HG02588 (cell line): ENCODE results near the gene SNAI3.

Experiments used
- ATAC-seq: cut with Tn5 transposase; IDR thresholded peaks from one replicate; pipeline ENCODE4 v1.9.1; 2021; ENCODE audit warnings: mild to moderate bottlenecking, moderate library complexity; ENCODE audit not compliant: unreplicated experiment

Gene SNAI3

DNA sequence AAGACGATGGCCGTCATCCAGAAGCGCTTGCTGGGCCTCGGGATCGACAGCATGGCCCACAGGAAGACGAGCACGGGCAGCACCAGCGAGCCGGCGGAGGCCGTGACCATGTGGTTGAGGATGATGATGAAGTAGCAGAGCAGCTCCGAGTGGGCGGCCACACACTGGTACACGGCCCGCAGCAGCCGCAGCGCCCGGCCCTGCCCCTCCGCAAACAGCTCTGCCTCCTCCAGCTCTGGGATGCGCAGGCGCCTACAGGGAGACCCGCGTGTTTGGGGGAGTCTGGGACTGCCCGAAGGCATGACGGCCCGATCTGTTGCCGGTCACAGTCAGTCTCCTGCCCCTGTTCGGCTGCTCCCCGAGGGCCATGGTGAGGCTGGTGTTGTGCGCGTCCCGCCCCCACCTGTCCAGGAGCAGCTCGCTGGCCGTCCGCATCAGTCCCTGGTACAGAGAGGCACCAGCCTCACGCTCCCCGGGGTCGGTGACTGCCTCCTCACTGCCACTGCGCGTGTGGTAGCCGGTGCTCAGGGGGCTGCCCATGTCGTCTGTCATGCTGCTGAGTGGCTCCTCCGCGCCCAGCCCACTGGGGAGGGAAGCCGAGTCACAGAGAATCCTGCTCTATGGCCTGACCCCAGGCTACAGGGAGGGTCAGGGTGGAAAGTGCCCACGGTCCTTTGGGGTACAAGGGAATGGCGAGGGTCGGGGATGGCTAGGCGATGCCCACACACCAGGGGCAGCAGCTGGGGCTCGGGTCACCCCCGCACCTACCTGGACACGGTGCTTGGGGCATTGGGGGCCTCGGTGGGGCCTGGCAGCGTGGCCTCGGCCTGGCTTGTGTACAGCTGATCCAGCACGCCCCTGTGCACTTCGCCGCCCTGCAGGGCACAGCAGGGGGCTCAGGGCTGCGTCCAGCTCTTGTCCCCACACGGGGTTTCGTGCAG, 35.8 kb upstream of the SNAI3 start:
- ATAC-seq: no peak

GRCh38 chr16:88721236-88721635, 34.9 kb upstream of the SNAI3 start:
- no peak for ATAC-seq

DNA sequence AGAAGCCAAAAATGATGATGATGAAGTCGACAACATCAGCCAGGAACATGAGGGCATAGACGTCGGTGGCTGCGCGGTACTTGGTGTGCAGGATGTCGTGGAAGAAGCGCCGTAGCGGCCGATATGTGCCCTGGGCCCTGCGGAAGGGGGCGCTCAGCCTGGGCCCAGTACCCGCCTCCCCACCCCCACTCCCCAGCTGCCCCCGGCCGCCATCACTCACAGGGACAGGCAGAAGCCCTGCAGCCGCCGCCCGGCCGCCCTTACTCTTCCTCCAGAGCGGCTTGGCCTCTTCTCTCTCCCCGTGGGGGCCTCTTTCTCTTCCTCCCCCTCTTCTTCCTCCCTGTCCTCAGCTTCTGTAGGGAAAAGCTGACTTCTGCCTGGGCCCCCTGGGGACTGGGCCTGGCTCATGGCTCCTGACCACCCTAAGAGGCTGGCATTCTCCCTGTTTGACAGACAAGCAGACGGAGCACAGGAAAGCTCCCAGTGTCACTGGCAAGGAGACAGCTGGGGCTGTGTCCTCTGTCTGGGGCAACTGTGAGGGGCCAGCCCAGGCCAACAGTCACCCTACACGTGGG, 34.2 kb upstream of the SNAI3 start:
- no peak for ATAC-seq

GRCh38 chr16:88719933-88720296, 33.6 kb upstream of the SNAI3 start:
- no peak for ATAC-seq

GRCh38 chr16:88719267-88719932, 33.1 kb upstream of the SNAI3 start:
- ATAC-seq: no peak

GRCh38 chr16:88718178-88718577, 31.9 kb upstream of the SNAI3 start:
- no peak for ATAC-seq

DNA sequence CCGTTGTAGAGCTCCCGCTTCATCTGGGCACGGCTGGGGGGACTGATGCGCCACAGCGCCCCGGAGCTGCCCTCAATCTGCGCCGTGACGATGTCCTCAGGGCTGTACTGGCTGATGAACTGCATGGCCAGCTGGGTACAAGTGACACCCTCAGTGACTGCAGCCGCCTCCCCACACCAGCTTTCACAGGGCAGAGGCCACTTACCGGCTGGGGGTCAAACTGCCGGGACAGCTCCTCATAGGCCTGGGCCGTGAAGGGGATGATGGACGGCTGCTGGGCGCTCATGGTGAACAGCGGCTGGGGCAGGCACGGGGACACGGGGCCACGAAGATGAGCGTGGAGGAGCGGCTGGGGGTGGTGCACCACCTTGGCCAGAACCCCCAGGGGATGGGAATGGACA, 30.3 kb upstream of the SNAI3 start:
- ATAC-seq: no peak

DNA sequence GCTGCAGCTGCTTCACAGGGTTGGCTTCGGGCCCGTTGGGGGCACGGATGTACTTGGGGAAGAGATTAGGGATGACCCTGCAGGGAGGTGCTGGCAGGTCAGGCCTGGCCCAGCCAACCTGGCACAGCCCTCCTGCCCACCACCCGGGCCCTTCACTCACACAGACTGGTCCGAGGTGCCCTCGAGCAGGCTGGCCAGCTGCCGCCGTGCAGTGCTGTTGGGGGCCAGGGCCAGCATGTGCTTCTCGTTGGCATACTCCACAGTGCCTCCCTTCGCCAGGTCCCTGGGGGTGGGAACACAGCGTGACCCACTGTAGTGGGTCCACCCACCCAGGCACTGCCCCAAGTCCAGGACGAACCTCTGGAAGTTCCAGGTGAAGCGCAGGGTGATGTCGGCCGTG, 29.9 kb upstream of the SNAI3 start:
- ATAC-seq: no peak

GRCh38 chr16:88715312-88716190, 29.2 kb upstream of the SNAI3 start:
- no peak for ATAC-seq

DNA sequence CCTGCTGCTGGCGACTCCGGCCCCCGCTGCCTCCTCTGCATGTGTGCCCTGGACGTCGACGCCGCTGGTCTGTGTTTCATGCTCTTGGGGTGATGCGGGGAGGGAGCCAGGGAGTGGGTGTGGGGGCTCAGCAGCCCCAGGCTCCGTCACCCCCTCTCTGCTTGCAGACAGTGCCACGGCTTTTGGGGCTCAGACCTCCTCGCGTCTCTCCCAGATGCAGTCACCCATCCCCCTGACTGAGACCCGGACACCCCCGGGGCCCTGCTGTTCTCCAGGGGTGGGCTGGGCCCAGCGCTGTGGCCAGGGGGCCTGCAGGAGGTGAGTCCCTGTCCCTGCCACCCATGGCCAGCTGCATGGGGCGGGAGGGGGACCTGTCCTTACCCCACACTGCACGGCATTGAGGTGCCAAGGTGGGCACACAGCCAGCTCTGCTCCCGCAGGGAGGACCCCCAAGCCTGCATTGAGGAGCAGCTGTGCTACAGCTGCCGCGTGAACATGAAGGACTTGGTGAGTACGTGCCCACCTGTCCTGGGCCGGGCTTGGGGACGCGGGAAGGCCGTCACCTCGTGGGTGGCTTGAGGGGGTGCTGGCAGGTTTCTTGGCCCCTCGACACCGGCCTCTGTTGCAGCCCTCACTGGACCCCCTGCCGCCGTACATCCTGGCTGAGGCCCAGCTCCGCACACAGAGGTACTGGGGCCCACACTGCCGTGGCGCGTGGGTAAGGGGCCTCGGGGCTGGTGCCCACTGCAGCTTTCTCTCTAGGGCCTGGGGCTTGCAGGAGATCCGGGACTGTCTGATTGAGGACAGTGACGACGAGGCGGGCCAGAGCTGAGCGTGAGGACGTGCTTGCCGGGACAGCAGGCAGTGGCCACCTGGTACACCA, 28.4 kb upstream of the SNAI3 start:
- ATAC-seq: no peak

DNA sequence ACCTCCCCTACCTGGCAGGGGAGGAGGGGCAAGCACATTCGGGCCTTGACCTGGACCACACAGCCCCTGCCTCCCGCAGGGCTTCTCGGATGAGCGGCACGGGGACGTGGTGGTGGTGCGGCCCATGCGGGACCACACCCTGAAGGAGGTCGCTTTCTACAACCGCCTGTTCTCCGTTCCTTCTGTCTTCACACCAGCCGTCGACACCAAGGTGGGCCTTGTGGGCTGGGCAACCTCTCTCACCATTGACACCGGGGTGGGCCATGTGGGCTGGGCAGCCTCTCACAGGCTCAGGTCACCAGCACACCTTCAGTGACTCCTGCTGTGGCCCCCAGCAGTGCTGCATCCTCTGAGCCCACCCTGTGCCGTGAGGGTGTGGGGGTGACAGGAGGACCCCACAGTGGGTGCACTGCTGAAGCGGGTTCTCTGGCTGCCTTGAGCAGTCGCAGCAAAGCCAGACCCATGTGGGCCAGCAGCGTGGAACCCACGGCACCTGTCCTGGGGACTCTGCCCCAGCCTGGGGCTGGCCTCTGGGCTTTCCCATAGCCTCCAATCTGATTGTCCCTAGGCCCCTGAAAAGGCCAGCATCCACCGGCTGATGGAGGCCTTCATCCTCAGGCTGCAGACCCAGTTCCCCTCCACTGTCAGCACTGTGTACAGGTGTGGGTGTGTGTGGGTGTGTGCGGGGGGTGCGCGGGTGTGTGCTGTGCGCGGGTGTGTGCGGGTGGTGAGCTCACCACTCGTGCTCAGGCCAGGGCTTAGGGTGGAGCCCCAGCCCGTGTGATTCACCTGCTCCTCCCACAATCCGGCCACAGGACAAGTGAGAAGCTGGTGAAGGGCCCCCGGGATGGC, 27.5 kb upstream of the SNAI3 start:
- ATAC-seq: no peak

DNA sequence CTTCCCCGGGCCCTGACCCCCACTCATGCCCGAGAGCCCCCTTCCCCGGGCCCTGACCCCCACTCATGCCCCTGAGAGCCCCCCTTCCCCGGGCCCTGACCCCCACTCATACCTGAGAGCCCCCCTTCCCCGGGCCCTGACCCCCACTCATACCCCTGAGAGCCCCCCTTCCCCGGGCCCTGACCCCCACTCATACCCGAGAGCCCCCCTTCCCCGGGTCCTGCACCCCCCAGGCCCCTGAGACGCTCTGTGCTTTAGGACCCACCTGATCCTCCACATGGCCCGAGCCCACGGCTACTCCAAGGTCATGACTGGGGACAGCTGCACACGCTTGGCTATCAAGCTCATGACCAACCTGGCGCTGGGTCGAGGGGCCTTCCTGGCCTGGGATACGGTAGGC, 26.7 kb upstream of the SNAI3 start:
- no peak for ATAC-seq

DNA sequence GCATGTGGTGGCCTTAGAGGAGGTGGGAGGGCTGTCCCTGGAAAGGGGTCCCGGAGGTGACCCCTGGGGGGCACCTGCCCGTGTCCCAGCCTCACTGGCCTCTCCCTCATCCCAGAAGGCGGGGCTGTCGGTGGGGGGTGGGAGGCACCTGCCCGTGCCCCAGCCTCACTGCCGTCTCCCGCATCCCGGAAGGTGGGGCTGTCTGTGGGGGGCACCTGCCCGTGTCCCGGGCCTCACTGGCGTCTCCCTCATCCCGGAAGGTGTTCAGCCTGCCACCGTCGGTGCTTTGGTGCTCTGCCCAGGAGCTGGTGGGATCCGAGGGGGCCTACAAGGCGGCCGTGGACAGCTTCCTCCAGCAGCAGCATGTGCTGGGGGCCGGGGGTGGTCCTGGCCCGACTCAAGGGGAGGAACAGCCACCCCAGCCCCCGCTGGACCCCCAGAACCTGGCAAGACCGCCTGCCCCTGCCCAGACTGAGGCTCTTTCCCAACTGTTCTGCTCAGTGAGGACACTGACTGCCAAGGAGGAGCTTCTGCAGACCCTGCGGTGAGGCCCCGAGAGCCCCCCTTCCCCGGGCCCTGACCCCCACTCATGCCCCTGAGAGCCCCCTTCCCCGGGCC, 26.2 kb upstream of the SNAI3 start:
- ATAC-seq: no peak

- ATAC-seq: no peak
Measured at GRCh38 chr16:88711750-88712340, 25.5 kb upstream of the SNAI3 start.

DNA sequence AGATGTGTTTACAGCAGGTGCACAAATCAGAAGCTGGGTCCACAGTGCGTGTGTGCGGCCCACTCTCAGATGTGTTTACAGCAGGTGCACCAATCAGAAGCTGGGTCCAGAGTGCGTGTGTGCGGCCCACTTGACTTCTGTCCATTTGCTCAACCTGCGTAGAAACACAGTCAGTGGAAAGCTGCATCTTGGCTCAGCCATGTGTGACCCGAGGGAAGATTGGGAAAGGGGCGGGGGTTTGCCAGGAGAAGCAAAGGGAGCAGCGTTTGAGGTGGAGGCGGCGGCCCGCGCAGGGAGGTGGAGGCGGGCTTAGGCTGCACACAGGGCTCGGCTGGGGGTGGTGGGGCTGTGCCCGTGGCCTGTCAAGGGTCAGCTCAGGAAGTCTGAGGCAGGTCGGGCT, 24.2 kb upstream of the SNAI3 start:
- ATAC-seq: no peak

DNA sequence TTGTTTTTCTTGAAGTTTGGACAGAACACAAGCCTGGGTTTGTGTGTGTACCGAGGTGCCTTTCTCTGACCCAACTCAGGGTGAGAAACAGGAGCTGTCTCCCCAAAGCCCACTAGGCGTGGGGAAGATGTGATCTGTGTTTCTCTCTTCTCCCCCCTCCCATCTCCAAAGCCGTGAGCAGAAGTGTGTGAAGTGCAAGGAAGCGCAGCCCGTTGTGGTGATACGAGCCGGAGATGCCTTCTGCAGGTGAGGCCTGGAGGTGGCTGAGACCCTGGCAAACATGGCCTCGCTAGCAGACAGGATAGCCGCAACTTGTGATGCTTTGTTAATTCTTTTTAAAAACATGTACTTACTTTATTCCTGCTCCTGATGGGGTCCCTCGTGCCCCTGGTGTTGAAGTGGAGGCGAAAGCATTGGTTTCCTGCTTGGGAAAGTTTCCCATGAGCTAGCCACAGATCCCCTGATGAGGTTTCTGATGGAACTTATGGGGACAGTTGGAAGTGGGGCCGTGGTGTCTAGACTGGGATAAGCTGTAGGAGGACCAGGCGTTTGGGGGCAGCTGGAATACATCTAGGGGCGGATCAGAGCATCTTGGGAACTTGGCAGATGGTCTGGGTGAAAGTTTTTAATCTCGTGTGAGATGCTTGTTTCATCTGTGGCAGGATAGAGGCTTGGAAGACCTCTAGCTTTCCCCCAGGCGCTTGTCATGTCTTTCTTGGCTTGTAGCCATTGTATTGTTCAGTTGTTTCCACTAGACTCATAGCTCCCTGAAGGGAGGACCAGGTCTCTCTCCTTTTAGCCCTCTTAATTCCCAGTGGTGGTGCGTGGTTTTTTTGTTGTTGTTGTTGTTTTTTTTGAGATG, 20.9 kb upstream of the SNAI3 start:
- ATAC-seq: no peak

DNA sequence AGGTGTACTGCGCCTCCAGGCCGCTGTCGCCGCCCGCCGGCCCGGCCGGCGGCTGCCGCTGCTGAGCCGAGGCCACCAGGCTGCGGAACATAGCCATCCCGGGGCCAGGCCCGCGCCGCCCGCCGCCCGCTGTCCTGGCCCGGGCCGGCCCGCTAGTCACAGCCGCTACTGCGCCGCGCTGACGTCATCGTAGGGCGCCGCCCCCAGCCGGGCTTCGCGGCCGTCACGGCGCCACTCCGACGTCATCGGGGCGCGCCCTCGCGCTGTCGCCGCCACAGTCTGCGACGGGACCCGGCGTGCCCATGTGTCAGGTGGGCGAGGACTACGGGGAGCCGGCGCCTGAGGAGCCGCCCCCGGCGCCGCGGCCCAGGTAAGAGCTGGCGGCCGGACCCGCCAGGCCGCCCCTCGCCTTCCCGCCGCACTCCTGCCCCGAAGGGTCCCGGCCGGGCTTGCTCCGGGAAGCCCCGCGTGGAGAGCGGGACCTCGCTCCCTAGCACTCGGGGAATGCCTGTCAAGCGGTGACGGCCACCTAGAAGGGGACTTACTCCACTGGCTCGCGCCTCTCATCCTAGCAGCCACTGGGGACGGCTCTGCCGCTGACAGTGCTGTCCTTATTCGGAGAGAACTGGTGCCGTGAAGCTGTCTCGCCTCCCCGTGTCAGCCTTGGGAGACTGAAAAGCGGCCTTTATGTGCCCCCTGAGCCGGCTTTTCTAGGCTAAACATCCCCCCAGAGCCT, 20.1 kb upstream of the SNAI3 start, which contains the start of the genes CTU2 and RNF166:
Gene CTU2 (plus strand): TSS at position 275 of the 736 bp plus-strand sequence. CDS start 28 bp downstream, at position 303.
Gene RNF166 (minus strand): TSS at position 180 of the 736 bp plus-strand sequence. CDS start 83 bp downstream, at position 97.
- ATAC-seq: peak; percentile 67
